Umbilical cord (tissue), 2 donors: ENCODE data around the gene BHLHE40. TPM values are rescaled to one million over a fixed set of nuclear protein-coding genes. Genes with fewer than 3 reads are reported as not detected.

ENCODE experiments used
- DNase-seq: peaks from one replicate; pipeline ENCODE4 v3.0.0-alpha.2; 2015; ENCODE audit warnings: low spot score
- total RNA-seq: library from RNA; depleted of rRNA; stranded (reverse); fragments of >200 nt; gene quantifications from one replicate; pipeline ENCODE4 v1.2.3, GENCODE V29; 2014; ENCODE audit warnings: low replicate concordance; ENCODE audit not compliant: insufficient read depth

The BHLHE40 gene
- total RNA-seq, 1 donor from 2014 or later = 45.7 TPM

GRCh38 chr3:5019411-5020241, 40.4 kb downstream of the BHLHE40 start:
- DNase-seq = no peak

- DNase-seq = no peak
Observed at GRCh38 chr3:5020242-5020722, 41.0 kb downstream of the BHLHE40 start.

GRCh38 chr3:5021116-5022092, 42.2 kb downstream of the BHLHE40 start:
- no peak for DNase-seq

- DNase-seq = no peak
Observed at GRCh38 chr3:5022187-5022965, 43.1 kb downstream of the BHLHE40 start.

GRCh38 chr3:5022966-5023776, 43.9 kb downstream of the BHLHE40 start:
- DNase-seq = peak; percentile 59

GRCh38 chr3:5023777-5024346, 44.6 kb downstream of the BHLHE40 start:
- DNase-seq = no peak

GRCh38 chr3:5026046-5026362, 46.8 kb downstream of the BHLHE40 start:
- no peak for DNase-seq

- DNase-seq = no peak
Observed at GRCh38 chr3:5029715-5030114, 50.5 kb downstream of the BHLHE40 start.

- DNase-seq = no peak
Observed at GRCh38 chr3:5030152-5030551, 50.9 kb downstream of the BHLHE40 start.

- no peak for DNase-seq
Observed at GRCh38 chr3:5032844-5033243, 53.6 kb downstream of the BHLHE40 start.

Other genes starting within 250 kb of the BHLHE40 start
- gene ARL8B, start 142.9 kb downstream of the BHLHE40 start, total RNA-seq = 66.4 TPM
- gene EDEM1, start 208.3 kb downstream of the BHLHE40 start, total RNA-seq = 10.4 TPM